OCI-LY1 (cell line): ENCODE measurements around the gene ZNF672.
"Not testable (repeated sequence)": the region's sequence is repeated elsewhere in the genome, so short reads cannot be mapped to it uniquely, and the experiment has no call there.

Experiments used
- H2AFZ ChIP-seq: fragments of 200-600 bp; sonication (generic), shearing (Covaris generic); 2 replicates; pipeline ENCODE4 v1.6.0; 2014; ENCODE audit warnings: antibody characterized with exemption, mild to moderate bottlenecking, low read length
- H3F3A ChIP-seq: fragments of 200-600 bp; sonication (generic), shearing (Covaris generic); 2 replicates; pipeline ENCODE4 v1.6.0; 2014; ENCODE audit warnings: mild to moderate bottlenecking, antibody characterized with exemption, low read length, moderate library complexity; ENCODE audit not compliant: insufficient read depth
- H3K27ac ChIP-seq: fragments of 200-600 bp; sonication (generic); 2 replicates; pipeline ENCODE4 v1.5.1; 2014; ENCODE audit warnings: low read length, mixed run types, mild to moderate bottlenecking, low read depth; ENCODE audit not compliant: poor library complexity, severe bottlenecking
- H3K27me3 ChIP-seq: fragments of 200-600 bp; sonication (generic); 2 replicates; pipeline ENCODE4 v1.6.0; 2014; ENCODE audit warnings: antibody characterized with exemption, mild to moderate bottlenecking, low read length, moderate library complexity; ENCODE audit not compliant: insufficient read depth
- H3K36me3 ChIP-seq: fragments of 200-600 bp; sonication (generic); 2 replicates; pipeline ENCODE4 v1.6.1; 2014; ENCODE audit warnings: mild to moderate bottlenecking, antibody characterized with exemption, low read length, moderate library complexity, mixed read lengths; ENCODE audit not compliant: insufficient read depth
- H3K4me1 ChIP-seq: fragments of 200-600 bp; sonication (generic); 2 replicates; pipeline ENCODE4 v1.5.1; 2014; ENCODE audit warnings: mild to moderate bottlenecking, low read length, moderate library complexity; ENCODE audit not compliant: insufficient read depth, severe bottlenecking
- H3K4me2 ChIP-seq: fragments of 200-600 bp; sonication (generic), shearing (Covaris generic); 2 replicates; pipeline ENCODE4 v1.6.1; 2014; ENCODE audit warnings: low read length
- H3K4me3 ChIP-seq: fragments of 200-600 bp; sonication (generic); 2 replicates; pipeline ENCODE4 v1.5.1; 2014; ENCODE audit warnings: low read length, low read depth, mild to moderate bottlenecking, mixed read lengths; ENCODE audit not compliant: poor library complexity, severe bottlenecking
- H3K79me2 ChIP-seq: fragments of 200-600 bp; shearing (Covaris generic); 2 replicates; pipeline ENCODE4 v1.6.1; 2016; ENCODE audit warnings: mixed run types, low read length, mixed read lengths; ENCODE audit not compliant: insufficient read depth
- H3K9ac ChIP-seq: fragments of 200-600 bp; sonication (generic), shearing (Covaris generic); 2 replicates; pipeline ENCODE4 v1.6.1; 2014; ENCODE audit warnings: mild to moderate bottlenecking, low read length, mixed read lengths
- H3K9me2 ChIP-seq: fragments of 200-600 bp; sonication (generic), shearing (Covaris generic); 2 replicates; pipeline ENCODE4 v1.6.1; 2014; ENCODE audit warnings: low read depth, mild to moderate bottlenecking, low read length, mixed read lengths
- H3K9me3 ChIP-seq: fragments of 200-600 bp; shearing (Covaris generic); 2 replicates; pipeline ENCODE4 v1.6.1; 2014; ENCODE audit warnings: low read length, mixed read lengths
- H4K20me1 ChIP-seq: fragments of 200-600 bp; sonication (generic), shearing (Covaris generic); 2 replicates; pipeline ENCODE4 v1.6.0; 2016; ENCODE audit warnings: mild to moderate bottlenecking, low read length; ENCODE audit not compliant: insufficient read depth
- EZH2 ChIP-seq: fragments of 200-600 bp; sonication (generic), shearing (Covaris generic); IDR thresholded peaks from 2 replicates; pipeline ENCODE4 v1.8.0; 2017; ENCODE audit warnings: borderline replicate concordance, mixed run types, mild to moderate bottlenecking, antibody characterized with exemption, low read length, moderate library complexity, mixed read lengths
- TF ChIP-seq, protein P1 (sequence below): fragments of 200-600 bp; sonication (generic), shearing (Covaris generic); IDR thresholded peaks from 2 replicates; pipeline ENCODE4 v1.5.1; 2017; ENCODE audit warnings: mild to moderate bottlenecking, antibody characterized with exemption, low read length, moderate library complexity, mixed read lengths

The ZNF672 gene

GRCh38 chr1:248791010-248791409 lies 47.0 kb upstream of the ZNF672 start:
- H3K79me2 ChIP-seq: no peaks in the 10 kb centered on the region
- H3K27me3 ChIP-seq: no peaks in the 10 kb centered on the region
- no peaks in the 10 kb centered on the region for H3K4me1 ChIP-seq
- no peaks in the 10 kb centered on the region for H4K20me1 ChIP-seq
- H2AFZ ChIP-seq: no peak overlapping the region
- H3K27ac ChIP-seq: no peak overlapping the region
- H3K9me2 ChIP-seq: no peaks in the 10 kb centered on the region
- no peak overlapping the region for H3K9ac ChIP-seq
- no peaks in the 10 kb centered on the region for H3K9me3 ChIP-seq
- no peaks in the 10 kb centered on the region for H3F3A ChIP-seq
- H3K4me2 ChIP-seq: no peak overlapping the region
- TF ChIP-seq, protein P1, sequence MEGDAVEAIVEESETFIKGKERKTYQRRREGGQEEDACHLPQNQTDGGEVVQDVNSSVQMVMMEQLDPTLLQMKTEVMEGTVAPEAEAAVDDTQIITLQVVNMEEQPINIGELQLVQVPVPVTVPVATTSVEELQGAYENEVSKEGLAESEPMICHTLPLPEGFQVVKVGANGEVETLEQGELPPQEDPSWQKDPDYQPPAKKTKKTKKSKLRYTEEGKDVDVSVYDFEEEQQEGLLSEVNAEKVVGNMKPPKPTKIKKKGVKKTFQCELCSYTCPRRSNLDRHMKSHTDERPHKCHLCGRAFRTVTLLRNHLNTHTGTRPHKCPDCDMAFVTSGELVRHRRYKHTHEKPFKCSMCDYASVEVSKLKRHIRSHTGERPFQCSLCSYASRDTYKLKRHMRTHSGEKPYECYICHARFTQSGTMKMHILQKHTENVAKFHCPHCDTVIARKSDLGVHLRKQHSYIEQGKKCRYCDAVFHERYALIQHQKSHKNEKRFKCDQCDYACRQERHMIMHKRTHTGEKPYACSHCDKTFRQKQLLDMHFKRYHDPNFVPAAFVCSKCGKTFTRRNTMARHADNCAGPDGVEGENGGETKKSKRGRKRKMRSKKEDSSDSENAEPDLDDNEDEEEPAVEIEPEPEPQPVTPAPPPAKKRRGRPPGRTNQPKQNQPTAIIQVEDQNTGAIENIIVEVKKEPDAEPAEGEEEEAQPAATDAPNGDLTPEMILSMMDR: no peak
- TF ChIP-seq EZH2: no peak
- no peaks in the 10 kb centered on the region for H3K36me3 ChIP-seq
- no peak overlapping the region for H3K4me3 ChIP-seq

DNA sequence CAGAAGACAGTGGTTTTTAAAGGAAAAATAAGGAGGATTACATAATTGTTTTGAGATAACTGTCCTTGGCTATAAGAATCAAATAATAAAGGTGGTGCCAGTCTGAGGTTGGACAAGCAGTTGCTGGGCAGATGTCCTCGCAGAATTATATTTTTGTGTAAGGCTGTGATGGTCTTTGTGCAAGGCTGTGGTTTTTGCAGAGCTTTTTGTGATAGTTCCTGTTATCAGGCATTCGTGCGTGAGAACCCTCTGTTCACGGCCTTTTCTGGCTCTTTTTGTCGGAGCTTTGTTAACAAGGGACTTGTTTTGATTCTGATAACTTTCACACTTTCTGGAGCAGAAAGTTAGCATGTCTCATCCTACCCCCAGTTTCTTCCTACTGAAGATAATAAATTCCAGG lies 45.7 kb upstream of the ZNF672 start:
- Histone ChIP-seq H3K9ac (no peak overlapping the region), H3K9me2 (no peaks in the 10 kb centered on the region)

DNA sequence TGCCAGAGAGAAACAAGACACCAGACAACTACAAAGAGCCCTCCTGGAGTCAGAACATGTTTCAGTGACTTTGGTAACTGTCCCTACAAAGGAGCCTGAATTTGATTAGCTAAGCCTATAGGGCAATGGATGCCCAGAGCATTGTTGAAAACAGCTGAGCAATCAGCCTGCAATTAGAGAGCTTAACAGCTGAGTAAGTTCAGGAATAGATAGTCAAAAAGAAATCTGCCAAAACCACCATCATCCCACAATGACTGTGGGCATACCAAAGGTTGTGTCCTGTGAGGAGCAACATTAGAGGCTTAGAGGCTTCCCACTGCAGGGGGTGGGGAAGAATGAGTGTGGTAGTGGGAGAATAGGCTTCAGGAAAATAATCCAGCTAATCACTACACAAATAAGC lies 44.4 kb upstream of the ZNF672 start:
- Histone ChIP-seq H3K27me3 (no peaks in the 10 kb centered on the region), H3K27ac (no peak overlapping the region), H4K20me1 (no peaks in the 10 kb centered on the region), H3K9me3 (no peaks in the 10 kb centered on the region), H3K36me3 (no peaks in the 10 kb centered on the region), H3K9ac (no peak overlapping the region), H3K79me2 (no peaks in the 10 kb centered on the region), H3K4me1 (no peaks in the 10 kb centered on the region), H3K4me3 (no peak overlapping the region), H3K4me2 (no peak overlapping the region), H3F3A (no peaks in the 10 kb centered on the region), H2AFZ (no peak overlapping the region), H3K9me2 (no peaks in the 10 kb centered on the region)
- no peak for TF ChIP-seq EZH2

More for the DNA sequence above, 45.7 kb upstream of the ZNF672 start:
- H3K4me3 ChIP-seq: no peak overlapping the region
- no peaks in the 10 kb centered on the region for H3K4me1 ChIP-seq
- no peaks in the 10 kb centered on the region for H3K79me2 ChIP-seq
- H3K9me3 ChIP-seq: no peaks in the 10 kb centered on the region
- no peaks in the 10 kb centered on the region for H3K36me3 ChIP-seq
- H2AFZ ChIP-seq: no peak overlapping the region
- H3K4me2 ChIP-seq: no peak overlapping the region
- no peaks in the 10 kb centered on the region for H3F3A ChIP-seq
- H3K27me3 ChIP-seq: no peaks in the 10 kb centered on the region
- no peak overlapping the region for H3K27ac ChIP-seq
- no peaks in the 10 kb centered on the region for H4K20me1 ChIP-seq
- TF ChIP-seq, protein P1: no peak
- no peak for TF ChIP-seq EZH2

DNA sequence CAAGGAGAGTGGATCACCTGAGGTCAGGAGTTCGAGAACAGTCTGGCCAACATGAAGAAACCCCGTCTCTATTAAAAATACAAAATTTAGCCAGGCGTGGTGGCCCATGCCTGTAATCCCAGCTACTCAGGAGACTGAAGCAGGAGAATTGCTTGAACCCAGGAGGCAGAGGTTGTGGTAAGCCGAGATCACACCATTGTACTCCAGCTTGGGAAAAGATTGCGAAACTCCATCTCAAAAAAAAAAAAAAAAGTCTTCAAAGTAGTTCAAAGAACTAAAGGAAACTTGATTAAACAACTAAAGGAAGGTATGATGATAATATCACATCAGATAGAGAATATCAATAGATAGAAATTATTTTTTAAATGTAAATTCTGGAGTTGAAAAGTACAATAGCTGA lies 43.4 kb upstream of the ZNF672 start:
- H3K36me3 ChIP-seq, H3K9ac ChIP-seq, H2AFZ ChIP-seq, H3K4me3 ChIP-seq, H3K27ac ChIP-seq, H3K4me1 ChIP-seq, H3K27me3 ChIP-seq, H3K9me3 ChIP-seq, H3K79me2 ChIP-seq, H3K9me2 ChIP-seq, H3K4me2 ChIP-seq, H4K20me1 ChIP-seq, H3F3A ChIP-seq: not testable (repeated sequence)
